Activated CD8-positive, alpha-beta T cell treated with anti-CD3 and anti-CD28 coated beads for 36 hours (primary cell): Measurements from ENCODE around the gene ADGRL1. TPM values are rescaled to one million over a fixed set of nuclear protein-coding genes. Genes with fewer than 3 reads are reported as not detected.
A peak's percentile ranks its signal among the peaks of the same experiment; 100 is the strongest.
"Not testable (repeated sequence)": the region's sequence is repeated elsewhere in the genome, so short reads cannot be mapped to it uniquely, and the experiment has no call there.

ENCODE experiments used
- ATAC-seq: fragments of 200-7000 bp; cut with Tn5 transposase; one replicate; pipeline ENCODE4 v1.10.0; 2021; ENCODE audit warnings: mild to moderate bottlenecking, moderate library complexity
- CTCF ChIA-PET: fragments of 350-600 bp; sonication (Branson Sonifier 250); formaldehyde crosslinking; loops from one replicate; lab custom pipeline; 2021; ENCODE audit warnings: antibody characterized with exemption; lab: Charles Lee
- POLR2A ChIA-PET: fragments of 350-600 bp; sonication (Branson Sonifier 250); formaldehyde crosslinking; loops from one replicate; lab custom pipeline; 2021; ENCODE audit warnings: antibody characterized with exemption; lab: Charles Lee
- DNase-seq: peaks from one replicate; pipeline ENCODE4 v3.0.0-alpha.2; 2020
- H3K27ac Mint-ChIP-seq: one replicate; pipeline ENCODE4 v1.8.0; 2021; ENCODE audit warnings: mild to moderate bottlenecking, mixed read lengths
- H3K27me3 Mint-ChIP-seq: one replicate; pipeline ENCODE4 v1.8.0; 2021; ENCODE audit warnings: mixed read lengths
- H3K36me3 Mint-ChIP-seq: one replicate; pipeline ENCODE4 v1.8.0; 2021; ENCODE audit warnings: low read depth, mixed read lengths
- H3K4me1 Mint-ChIP-seq: one replicate; pipeline ENCODE4 v1.8.0; 2021; ENCODE audit warnings: low read depth, mixed read lengths
- H3K4me3 Mint-ChIP-seq: one replicate; pipeline ENCODE4 v1.8.0; 2021; ENCODE audit warnings: mild to moderate bottlenecking, moderate library complexity, mixed read lengths
- H3K9me3 Mint-ChIP-seq: one replicate; pipeline ENCODE4 v1.8.0; 2021; ENCODE audit warnings: mixed read lengths
- intact Hi-C: fragments of 100-400 bp; cut with micrococcal nuclease; formaldehyde crosslinking; loops from one replicate; pipeline ENCODE4 v1.10.0; 2022
- total RNA-seq, 2 experiments: library from RNA; stranded (reverse); gene quantifications; one replicate each; pipeline ENCODE4 v1.2.3, GENCODE V29; 2021
- TF ChIP-seq, protein P1 (sequence below): fragments of 200-600 bp; IDR thresholded peaks from one replicate; pipeline ENCODE4 v1.8.0; 2022; ENCODE audit warnings: antibody characterized with exemption, mild to moderate bottlenecking

ADGRL1 gene
- 10 to 100 TPM; 11.8 to 14.5 TPM for total RNA-seq

DNA sequence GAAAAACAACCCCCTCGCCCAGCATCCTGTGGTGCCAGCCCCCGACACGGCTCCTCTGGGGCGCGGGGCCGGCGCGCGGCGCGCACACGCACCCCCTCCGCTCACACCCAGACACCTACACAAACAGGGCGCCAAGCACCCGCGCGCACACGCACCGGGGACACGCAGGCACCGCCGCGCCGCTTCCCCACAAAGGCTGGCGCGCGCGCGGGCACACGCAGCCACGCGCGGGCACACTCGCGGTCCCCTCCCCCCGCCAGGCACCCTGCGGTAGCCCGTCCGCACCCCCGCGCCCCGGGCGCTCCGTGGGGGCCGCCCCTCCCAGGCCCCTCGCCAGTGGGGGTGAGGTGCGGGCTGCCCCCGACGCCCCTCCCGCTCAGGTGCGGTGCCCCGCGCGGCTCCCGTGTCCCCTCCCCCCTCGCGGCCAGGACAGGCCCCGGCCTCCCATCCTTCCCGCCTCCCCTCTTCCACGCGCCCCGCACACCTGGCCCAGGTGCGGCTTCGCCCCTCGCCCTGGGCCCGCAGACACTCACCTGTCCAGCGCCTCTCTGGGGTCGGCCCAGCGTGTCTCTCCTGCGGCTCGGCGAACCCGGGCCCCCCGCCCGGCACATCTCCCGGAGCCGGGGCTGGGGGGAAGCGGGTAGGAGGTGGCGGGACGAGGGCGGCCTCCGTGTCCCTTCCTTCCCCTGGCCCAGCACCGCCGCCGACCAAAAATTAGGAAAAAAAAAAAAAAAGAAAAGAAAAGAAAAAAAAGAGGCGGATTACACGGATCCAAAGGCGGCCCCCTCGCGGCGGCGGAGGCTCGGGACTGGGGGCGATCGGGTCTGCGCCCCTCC, at the start of gene ADGRL1:
Gene ADGRL1 (minus strand): TSS at position 718 of the 836 bp plus-strand sequence. CDS start 22,567 bp downstream, outside the sequence.
- H3K9me3 Mint-ChIP-seq, H3K36me3 Mint-ChIP-seq, DNase-seq, ATAC-seq, intact Hi-C loops: not testable (repeated sequence)
- Mint-ChIP-seq H3K4me1 (peaks cover 33% of the 10 kb centered on the region), H3K27ac (peak within 1 kb of the TSS; percentile 83), H3K27me3 (peaks cover 25% of the 10 kb centered on the region), H3K4me3 (peak within 1 kb of the TSS; percentile 80)
- ChIA-PET CTCF (interaction anchor here (0.9 kb wide), 1 partner anchor 143 kb away, joined by 3 read pairs; no protein-coding TSS in a partner anchor), POLR2A (interaction anchor here (1.1 kb wide), 1 partner anchor 11 kb away, joined by 3 read pairs; no protein-coding TSS in a partner anchor)

DNA sequence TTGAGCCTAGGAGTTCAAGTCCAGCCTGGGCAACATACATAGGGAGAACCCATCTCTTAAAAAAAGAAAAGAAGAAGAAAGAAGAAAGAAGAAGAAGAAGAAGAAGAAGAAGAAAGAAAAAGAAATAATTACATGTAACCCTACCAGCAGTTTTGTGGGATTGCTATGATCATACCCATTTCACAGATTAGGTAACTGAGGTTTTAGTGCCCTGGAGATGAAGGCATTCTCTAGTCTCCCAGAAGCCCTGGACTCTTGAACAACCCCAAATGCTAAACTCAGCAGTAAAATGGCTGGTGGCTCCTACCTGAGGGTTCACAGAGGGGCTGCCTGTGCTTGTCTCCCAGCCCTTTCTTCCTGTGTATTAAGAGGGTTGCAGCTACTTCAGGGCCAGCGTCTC, 49.3 kb upstream of the ADGRL1 start:
- CTCF ChIA-PET, DNase-seq, H3K27ac Mint-ChIP-seq, POLR2A ChIA-PET, H3K4me3 Mint-ChIP-seq, H3K9me3 Mint-ChIP-seq, H3K36me3 Mint-ChIP-seq, H3K27me3 Mint-ChIP-seq, ATAC-seq, intact Hi-C loops: not testable (repeated sequence)
- peaks cover 12% of the 10 kb centered on the region for H3K4me1 Mint-ChIP-seq

DNA sequence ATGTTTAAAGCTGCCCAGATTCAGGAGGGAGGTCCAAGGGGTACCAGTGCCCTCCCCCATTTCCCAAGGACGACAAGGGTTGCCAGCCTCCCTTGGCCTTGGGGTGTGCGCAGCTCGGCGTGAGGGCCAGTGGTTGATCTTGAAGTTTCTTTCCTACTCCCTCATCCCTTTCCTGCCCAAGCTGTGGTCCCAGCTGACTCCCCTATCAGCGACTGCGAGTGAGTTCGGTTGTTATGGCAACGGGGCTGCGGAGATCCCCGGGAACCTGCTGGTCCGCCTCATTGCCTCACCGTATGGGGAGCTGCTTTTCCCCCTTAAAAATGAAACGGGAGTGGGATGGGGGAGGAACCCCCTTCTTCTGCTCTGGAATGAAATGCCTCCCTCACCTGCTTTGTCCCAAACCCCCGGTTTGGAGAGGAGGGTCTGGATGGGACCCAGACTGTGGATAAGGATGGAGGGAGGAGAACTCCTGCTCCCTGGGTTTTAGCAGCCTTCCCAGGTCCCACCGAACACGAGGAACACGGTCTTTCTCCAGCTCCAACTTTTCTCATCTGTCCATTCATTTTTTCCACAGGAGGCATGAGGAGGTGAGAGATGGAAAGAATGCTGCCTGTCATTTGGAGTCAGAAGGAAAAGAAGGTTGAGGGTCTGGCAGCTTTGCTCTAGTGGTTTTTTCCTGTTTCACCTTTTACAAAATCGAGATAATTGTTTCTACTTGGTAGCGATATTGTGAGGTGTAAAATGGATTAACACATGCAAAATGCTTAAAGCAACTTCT, 48.0 kb upstream of the ADGRL1 start:
- peak; percentile 31 for DNase-seq
- H3K36me3 Mint-ChIP-seq, POLR2A ChIA-PET, H3K27ac Mint-ChIP-seq, ATAC-seq, H3K27me3 Mint-ChIP-seq, intact Hi-C loops, H3K4me3 Mint-ChIP-seq, CTCF ChIA-PET, H3K9me3 Mint-ChIP-seq: not testable (repeated sequence)
- peaks cover 15% of the 10 kb centered on the region for H3K4me1 Mint-ChIP-seq

DNA sequence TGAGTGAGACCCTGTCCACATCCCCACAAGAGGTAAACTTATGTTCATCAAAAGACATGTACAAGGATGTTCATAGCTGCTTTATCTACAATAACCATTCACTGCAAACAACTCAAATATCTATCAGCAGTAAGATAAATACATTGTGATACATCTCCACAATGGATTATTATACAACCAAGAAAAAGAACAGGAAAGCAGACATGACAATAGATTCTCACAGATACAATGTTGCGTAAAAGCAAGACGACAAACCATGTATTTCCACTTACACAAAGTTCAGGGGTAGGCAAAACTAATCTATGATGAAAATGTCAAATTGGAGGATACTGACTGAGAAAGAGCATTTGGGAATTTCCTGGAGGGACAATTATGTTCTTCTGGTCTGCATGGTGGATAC, 46.2 kb upstream of the ADGRL1 start:
- H3K9me3 Mint-ChIP-seq, H3K36me3 Mint-ChIP-seq, H3K4me3 Mint-ChIP-seq, DNase-seq, CTCF ChIA-PET, ATAC-seq, H3K27ac Mint-ChIP-seq, POLR2A ChIA-PET, H3K27me3 Mint-ChIP-seq, intact Hi-C loops: not testable (repeated sequence)
- H3K4me1 Mint-ChIP-seq, result peaks cover 18% of the 10 kb centered on the region

DNA sequence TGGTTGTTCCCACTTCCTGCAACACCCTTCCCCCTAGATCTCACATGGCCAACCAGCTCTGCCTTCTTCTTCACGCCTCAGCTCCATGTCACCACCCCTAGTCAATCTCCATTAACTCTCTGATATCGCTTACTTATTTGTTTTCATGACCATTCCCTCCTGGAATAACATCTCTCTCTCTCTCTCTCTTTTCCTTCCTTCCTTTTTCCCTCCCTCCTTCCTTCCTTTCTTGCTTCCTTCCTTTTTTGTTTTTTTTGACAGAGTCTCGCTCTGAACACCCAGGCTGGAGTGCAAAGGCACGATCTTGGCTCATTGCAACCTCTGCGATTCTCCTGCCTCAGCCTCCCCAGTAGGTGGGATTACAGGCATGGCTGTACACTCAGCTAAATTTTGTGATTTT, 44.9 kb upstream of the ADGRL1 start:
- intact Hi-C loops, result no loop called here
- no peak for DNase-seq
- ChIA-PET POLR2A (interaction anchor here (0.6 kb wide), 1 partner anchor 596 kb away, joined by 3 read pairs; no protein-coding TSS in a partner anchor), CTCF (no interaction called here)
- no peaks in the 10 kb centered on the region for H3K36me3 Mint-ChIP-seq
- no peak overlapping the region for H3K27ac Mint-ChIP-seq
- no peak overlapping the region for H3K4me3 Mint-ChIP-seq
- ATAC-seq, result no peak
- peaks cover 13% of the 10 kb centered on the region for H3K4me1 Mint-ChIP-seq
- TF ChIP-seq, protein P1, sequence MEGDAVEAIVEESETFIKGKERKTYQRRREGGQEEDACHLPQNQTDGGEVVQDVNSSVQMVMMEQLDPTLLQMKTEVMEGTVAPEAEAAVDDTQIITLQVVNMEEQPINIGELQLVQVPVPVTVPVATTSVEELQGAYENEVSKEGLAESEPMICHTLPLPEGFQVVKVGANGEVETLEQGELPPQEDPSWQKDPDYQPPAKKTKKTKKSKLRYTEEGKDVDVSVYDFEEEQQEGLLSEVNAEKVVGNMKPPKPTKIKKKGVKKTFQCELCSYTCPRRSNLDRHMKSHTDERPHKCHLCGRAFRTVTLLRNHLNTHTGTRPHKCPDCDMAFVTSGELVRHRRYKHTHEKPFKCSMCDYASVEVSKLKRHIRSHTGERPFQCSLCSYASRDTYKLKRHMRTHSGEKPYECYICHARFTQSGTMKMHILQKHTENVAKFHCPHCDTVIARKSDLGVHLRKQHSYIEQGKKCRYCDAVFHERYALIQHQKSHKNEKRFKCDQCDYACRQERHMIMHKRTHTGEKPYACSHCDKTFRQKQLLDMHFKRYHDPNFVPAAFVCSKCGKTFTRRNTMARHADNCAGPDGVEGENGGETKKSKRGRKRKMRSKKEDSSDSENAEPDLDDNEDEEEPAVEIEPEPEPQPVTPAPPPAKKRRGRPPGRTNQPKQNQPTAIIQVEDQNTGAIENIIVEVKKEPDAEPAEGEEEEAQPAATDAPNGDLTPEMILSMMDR, result no peak
- no peaks in the 10 kb centered on the region for H3K27me3 Mint-ChIP-seq
- H3K9me3 Mint-ChIP-seq, result no peaks in the 10 kb centered on the region

DNA sequence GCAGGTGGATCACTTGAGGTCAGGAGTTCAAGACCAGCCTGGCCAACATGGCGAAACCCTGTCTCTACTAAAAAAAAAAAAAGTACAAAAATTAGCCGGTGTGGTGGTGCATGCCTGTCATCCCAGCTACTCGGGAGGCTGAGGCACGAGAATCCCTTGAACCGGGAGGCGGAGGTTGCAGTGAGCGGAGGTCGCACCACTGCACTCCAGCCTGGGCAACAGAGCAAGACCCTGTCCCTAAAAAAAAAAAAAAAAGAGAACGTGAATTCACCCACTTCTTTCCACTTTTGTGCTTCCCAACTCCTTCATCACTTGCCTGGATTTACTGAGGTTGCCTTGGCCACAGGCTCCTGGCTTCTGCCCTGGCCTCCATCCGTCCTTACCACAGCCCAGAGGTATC, 44.3 kb upstream of the ADGRL1 start:
- POLR2A ChIA-PET, result interaction anchor here (0.6 kb wide), 1 partner anchor 596 kb away, joined by 3 read pairs; no protein-coding TSS in a partner anchor
- H3K27ac Mint-ChIP-seq, ATAC-seq, H3K36me3 Mint-ChIP-seq, CTCF ChIA-PET, H3K9me3 Mint-ChIP-seq, H3K27me3 Mint-ChIP-seq, intact Hi-C loops, DNase-seq: not testable (repeated sequence)
- Mint-ChIP-seq H3K4me3 (peak overlapping the region; percentile 14), H3K4me1 (peaks cover 12% of the 10 kb centered on the region)

DNA sequence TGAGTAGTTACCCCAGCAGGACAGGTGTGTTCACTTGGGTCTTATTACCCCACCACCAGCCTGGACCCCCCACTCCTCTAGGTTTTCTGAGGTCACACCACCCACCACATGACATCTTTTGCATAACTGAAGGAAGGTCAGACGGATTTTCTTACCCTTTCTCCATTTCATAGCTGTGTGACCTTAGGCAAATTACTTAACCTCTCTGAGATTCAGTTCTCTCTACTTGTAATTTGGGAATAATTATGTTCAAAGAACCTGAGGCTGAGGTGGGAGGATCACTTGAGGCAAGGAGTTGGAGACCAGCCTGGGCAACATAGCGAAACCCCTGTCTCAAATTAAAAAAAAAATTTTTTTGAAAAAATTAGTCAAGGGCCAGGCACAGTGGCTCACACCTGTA, 43.9 kb upstream of the ADGRL1 start:
- H3K36me3 Mint-ChIP-seq, ATAC-seq, POLR2A ChIA-PET, DNase-seq, H3K27me3 Mint-ChIP-seq, CTCF ChIA-PET, intact Hi-C loops, H3K27ac Mint-ChIP-seq, H3K9me3 Mint-ChIP-seq: not testable (repeated sequence)
- peaks cover 12% of the 10 kb centered on the region for H3K4me1 Mint-ChIP-seq
- H3K4me3 Mint-ChIP-seq, result peak overlapping the region; percentile 65

DNA sequence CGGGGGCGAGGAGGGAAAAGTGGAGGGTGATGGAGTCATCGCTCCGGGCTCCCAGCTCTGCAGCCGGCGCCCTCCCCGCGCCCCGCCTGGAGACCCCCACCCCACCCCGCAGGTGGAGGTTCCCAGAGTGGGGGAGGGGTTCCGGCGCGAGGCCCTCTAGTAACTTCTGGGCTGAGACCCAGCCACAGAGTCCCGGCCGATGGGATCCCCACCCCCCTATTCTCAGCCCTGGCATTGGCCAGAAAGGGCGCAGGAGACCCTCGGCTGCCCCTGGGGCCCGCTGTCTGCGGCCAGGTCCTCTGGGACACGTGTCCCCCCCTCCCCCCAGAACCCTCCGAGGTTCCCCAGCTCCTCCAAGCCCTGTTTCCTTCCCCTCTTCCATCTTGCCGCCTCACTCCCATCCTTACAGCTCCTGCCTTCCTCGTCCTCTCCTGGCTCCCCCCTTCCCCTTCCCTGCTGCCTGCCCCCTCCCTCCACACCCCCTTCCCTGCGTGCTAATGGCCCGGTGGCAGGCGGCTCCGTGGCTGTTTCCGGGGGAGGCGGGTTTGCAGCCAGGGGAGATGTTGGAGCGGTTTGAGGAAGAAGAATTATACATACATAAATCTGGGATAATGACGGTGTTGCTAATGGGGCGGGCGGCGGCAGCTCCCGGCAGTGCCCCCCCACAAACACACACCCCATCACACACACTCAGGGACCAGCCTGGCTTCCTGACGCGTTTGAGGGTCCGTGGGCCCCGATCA, 43.2 kb upstream of the ADGRL1 start:
- H3K36me3 Mint-ChIP-seq, CTCF ChIA-PET, H3K27me3 Mint-ChIP-seq, intact Hi-C loops, H3K9me3 Mint-ChIP-seq: not testable (repeated sequence)
- peak; percentile 25 for DNase-seq
- H3K4me1 Mint-ChIP-seq, result peaks cover 11% of the 10 kb centered on the region
- peak overlapping the region; percentile 75 for H3K27ac Mint-ChIP-seq
- H3K4me3 Mint-ChIP-seq, result peak overlapping the region; percentile 65
- POLR2A ChIA-PET, result interaction anchor here (0.6 kb wide), 1 partner anchor 28 kb away, joined by 3 read pairs; no protein-coding TSS in a partner anchor
- peak; percentile 31 for ATAC-seq
